Panc1 (cell line): ENCODE data around the gene CCDC68. TPM values are rescaled to one million over a fixed set of nuclear protein-coding genes. Genes with fewer than 3 reads are reported as not detected.

ENCODE experiments used
- ATAC-seq: fragments of 200-7000 bp; cut with Tn5 transposase; 2 replicates; pipeline ENCODE4 v1.9.1; 2020; ENCODE audit warnings: mild to moderate bottlenecking, moderate library complexity
- BruUV-seq: library from RNA; stranded (reverse); fragments of 400-500 nt; replicated peaks from 2 replicates; lab custom pipeline; 2021; lab: Mats Ljungman, UMichigan
- CTCF ChIA-PET: fragments of 300-600 bp; sonication (Branson Sonifier 250); formaldehyde crosslinking; loops from one replicate; lab custom pipeline; 2022; ENCODE audit warnings: antibody characterized with exemption; lab: Charles Lee
- POLR2A ChIA-PET: fragments of 300-600 bp; sonication (Branson Sonifier 250); formaldehyde crosslinking; loops from one replicate; lab custom pipeline; 2022; ENCODE audit warnings: antibody characterized with exemption; lab: Charles Lee
- DNase-seq: peaks from one replicate; pipeline ENCODE4 v3.0.0-alpha.2; 2010; ENCODE audit warnings: low read depth, low spot score
- H3K27ac ChIP-seq: 2 replicates; pipeline ENCODE4 v1.5.1; 2011; ENCODE audit warnings: mild to moderate bottlenecking, low read length, inconsistent platforms
- H3K27me3 ChIP-seq: fragments of 200-500 bp; sonication (Bioruptor generic); 2 replicates; pipeline ENCODE4 v1.6.0; 2014; ENCODE audit warnings: low read length, inconsistent platforms; ENCODE audit not compliant: control insufficient read depth, insufficient read depth
- H3K36me3 ChIP-seq: fragments of 200-500 bp; sonication (Bioruptor generic); 2 replicates; pipeline ENCODE4 v1.5.1; 2014; ENCODE audit warnings: inconsistent platforms, mild to moderate bottlenecking, low read length, moderate library complexity; ENCODE audit not compliant: control insufficient read depth, insufficient read depth
- H3K4me1 ChIP-seq: 2 replicates; pipeline ENCODE4 v1.5.1; 2011; ENCODE audit warnings: inconsistent platforms, mild to moderate bottlenecking, low read length, moderate library complexity; ENCODE audit not compliant: control insufficient read depth, insufficient read depth
- H3K4me3 ChIP-seq, 2 experiments: 2 replicates each; pipeline ENCODE4 v1.5.1; 2011 to 2012; ENCODE audit warnings: low read depth in 2 of 2, low read length in 2 of 2, mild to moderate bottlenecking in 2 of 2, inconsistent platforms in 1 of 2, moderate library complexity in 1 of 2
- H3K9me3 ChIP-seq: fragments of 200-500 bp; sonication (Bioruptor generic); 2 replicates; pipeline ENCODE4 v1.5.1; 2014; ENCODE audit warnings: low read depth, mild to moderate bottlenecking, inconsistent platforms, low read length, moderate library complexity; ENCODE audit not compliant: control insufficient read depth, insufficient read depth
- CTCF ChIP-seq: fragments of 450-650 bp; IDR thresholded peaks from 2 replicates; pipeline ENCODE4 v1.5.1; 2017; ENCODE audit warnings: mild to moderate bottlenecking
- POLR2AphosphoS5 ChIP-seq: IDR thresholded peaks from 2 replicates; pipeline ENCODE4 v1.6.1; 2012; ENCODE audit warnings: mild to moderate bottlenecking, low read depth, low read length, moderate library complexity
- REST ChIP-seq, 2 experiments: IDR thresholded peaks; 2 replicates each; pipeline ENCODE4 v1.6.1; 2011 to 2012; ENCODE audit warnings: low read depth in 2 of 2, control low read depth in 1 of 2, low read length in 1 of 2, mild to moderate bottlenecking in 1 of 2, moderate library complexity in 1 of 2; ENCODE audit not compliant: insufficient read depth in 1 of 2
- SIN3A ChIP-seq: IDR thresholded peaks from 2 replicates; pipeline ENCODE4 v1.6.1; 2012; ENCODE audit warnings: low read depth, mild to moderate bottlenecking, low read length, moderate library complexity, borderline replicate concordance; ENCODE audit not compliant: insufficient read depth
- TCF7L2 ChIP-seq: IDR thresholded peaks from 2 replicates; pipeline ENCODE4 v1.6.1; 2011; ENCODE audit warnings: mild to moderate bottlenecking, low read depth, low read length, inconsistent platforms
- in situ Hi-C: cut with HindIII; loops from 2 replicates; pipeline ENCODE4 v1.10.0; 2016; ENCODE audit warnings: low sequenced_read_pairs, low pct_unique_long_range_greater_than_20kb
- intact Hi-C: fragments of 100-400 bp; cut with micrococcal nuclease; formaldehyde crosslinking; loops from one replicate; pipeline ENCODE4 v1.10.0; 2022; ENCODE audit not compliant: unreplicated experiment
- total RNA-seq: library from RNA; stranded (reverse); gene quantifications from one replicate; pipeline ENCODE4 v1.2.1, GENCODE V29; 2021; ENCODE audit not compliant: unreplicated experiment

CCDC68 gene
- total RNA-seq, 1 experiment from 2014 or later: 0.41 TPM

- no peak for DNase-seq
- Histone ChIP-seq H3K27ac (no peak overlapping the region), H3K4me3 (no peak overlapping the region), H3K27me3 (no peaks in the 10 kb centered on the region), H3K4me1 (no peaks in the 10 kb centered on the region), H3K36me3 (no peaks in the 10 kb centered on the region), H3K9me3 (no peaks in the 10 kb centered on the region)
- no peak for TF ChIP-seq CTCF
- no peak for TF ChIP-seq SIN3A
- no peak for TF ChIP-seq REST (IDR thresholded peaks at IDR 0.05; ENCODE audit: insufficient read depth in 1 of 2, low read depth in 2 of 2, low read length in 1 of 2)
- no peak for TF ChIP-seq POLR2AphosphoS5
- TF ChIP-seq TCF7L2: no peak
- POLR2A ChIA-PET: no interaction called here
- intact Hi-C loops (no loop called here), in situ Hi-C loops (no loop called here)
- no TSS peak for BruUV-seq
- no peak for ATAC-seq
- CTCF ChIA-PET: no interaction called here
Measured at GRCh38 chr18:54877076-54877475, 82.2 kb downstream of the CCDC68 start.

GRCh38 chr18:54875063-54875462 lies 84.2 kb downstream of the CCDC68 start:
- no peak overlapping the region for H3K27ac ChIP-seq
- H3K9me3 ChIP-seq: no peaks in the 10 kb centered on the region
- in situ Hi-C loops: no loop called here
- no peak for ATAC-seq
- intact Hi-C loops: no loop called here
- H3K4me3 ChIP-seq: no peak overlapping the region
- POLR2A ChIA-PET: no interaction called here
- no TSS peak for BruUV-seq
- TF ChIP-seq TCF7L2 (no peak), SIN3A (no peak), POLR2AphosphoS5 (no peak), CTCF (no peak), REST (IDR thresholded peaks at IDR 0.05; ENCODE audit: insufficient read depth in 1 of 2, low read depth in 2 of 2, low read length in 1 of 2) (no peak)
- CTCF ChIA-PET: no interaction called here
- H3K27me3 ChIP-seq: no peaks in the 10 kb centered on the region
- no peaks in the 10 kb centered on the region for H3K4me1 ChIP-seq
- no peak for DNase-seq
- no peaks in the 10 kb centered on the region for H3K36me3 ChIP-seq
